ENCODE data around the gene RRP1.

GRCh38 chr21:43808367-43808766, 19.0 kb downstream of the RRP1 start:
- TF ChIP-seq YY1 (IDR thresholded peaks at IDR 0.05; ENCODE audit: insufficient read depth, insufficient read length) (no peak), SUZ12 (IDR thresholded peaks at IDR 0.05; ENCODE audit: extremely low read depth, insufficient read depth, insufficient read length) (no peak), ZNF274 (IDR thresholded peaks at IDR 0.05; ENCODE audit: low read depth, low read length) (no peak)
